Vagina (tissue), 2 donors: ENCODE results near the gene HECTD2. TPM values are rescaled to one million over a fixed set of nuclear protein-coding genes. Genes with fewer than 3 reads are reported as not detected.
"Not testable (repeated sequence)": the region's sequence is repeated elsewhere in the genome, so short reads cannot be mapped to it uniquely, and the experiment has no call there.

Experiments
- DNase-seq, 2 donors: peaks; one replicate each; pipeline ENCODE4 v3.0.0-alpha.2; 2017; ENCODE audit errors: extremely low spot score in 2 of 2
- H3K27ac ChIP-seq: fragments of 200-600 bp; sonication (generic); one replicate; pipeline ENCODE4 v1.5.1; 2019
- H3K27me3 ChIP-seq: fragments of 200-600 bp; sonication (generic); one replicate; pipeline ENCODE4 v1.5.1; 2019
- H3K36me3 ChIP-seq, 2 donors: fragments of 200-600 bp; sonication (generic); one replicate each; pipeline ENCODE4 v1.5.1; 2017 to 2019
- H3K4me1 ChIP-seq: fragments of 200-600 bp; sonication (generic); one replicate; pipeline ENCODE4 v1.5.1; 2019
- H3K4me3 ChIP-seq, 2 donors: fragments of 200-600 bp; sonication (generic); 1 replicate in 1 of 2; 2 replicates in 1 of 2; pipeline ENCODE4 v1.5.1; 2016 to 2019
- H3K9me3 ChIP-seq: fragments of 200-600 bp; sonication (generic); one replicate; pipeline ENCODE4 v1.5.1; 2019
- CTCF ChIP-seq, 3 experiments: fragments of 450-650 bp in 2 of 3; fragments of 200-600 bp in 1 of 3; sonication (generic) in 1 of 3; IDR thresholded peaks; one replicate each; pipeline ENCODE4 v1.5.1; 2017 to 2019; ENCODE audit warnings: antibody characterized with exemption in 3 of 3, mild to moderate bottlenecking in 2 of 3, moderate library complexity in 2 of 3
- POLR2A ChIP-seq, 2 donors: fragments of 450-650 bp; IDR thresholded peaks; one replicate each; pipeline ENCODE4 v1.6.1; 2017; ENCODE audit warnings: antibody characterized with exemption in 2 of 2, mild to moderate bottlenecking in 2 of 2, moderate library complexity in 2 of 2
- POLR2AphosphoS5 ChIP-seq, 2 donors: sonication (generic); formaldehyde crosslinking; IDR thresholded peaks; one replicate each; pipeline ENCODE4 v1.9.0; 2017; ENCODE audit warnings: antibody characterized with exemption in 2 of 2, mild to moderate bottlenecking in 2 of 2, low read depth in 1 of 2; ENCODE audit not compliant: insufficient read depth in 1 of 2
- intact Hi-C: fragments of 100-400 bp; cut with DNase I; formaldehyde crosslinking; loops from one replicate; pipeline ENCODE4 v1.15.1; 2023
- total RNA-seq: library from RNA; depleted of rRNA; stranded (reverse); fragments of >200 nt; gene quantifications from one replicate; pipeline ENCODE4 v1.2.3, GENCODE V29; 2016

HECTD2 gene
- total RNA-seq, 1 donor from 2014 or later = 13.3 TPM

GRCh38 chr10:91385306-91386085 lies 24.6 kb upstream of the HECTD2 start:
- TF ChIP-seq CTCF (IDR thresholded peaks at IDR 0.05) (no peak), POLR2AphosphoS5 (IDR thresholded peaks at IDR 0.05; ENCODE audit: insufficient read depth in 1 of 2, low read depth in 1 of 2) (no peak), POLR2A (IDR thresholded peaks at IDR 0.05) (no peak)
- Histone ChIP-seq H3K27me3 (no peaks in the 10 kb centered on the region), H3K36me3 (no peaks in the 10 kb centered on the region), H3K4me3 (no peak overlapping the region), H3K9me3 (no peaks in the 10 kb centered on the region), H3K27ac (no peak overlapping the region), H3K4me1 (peaks cover 8% of the 10 kb centered on the region)
- intact Hi-C loops = no loop called here
- DNase-seq = no peak

- DNase-seq = no peak
- no peaks in the 10 kb centered on the region for H3K27me3 ChIP-seq
- no peak overlapping the region for H3K27ac ChIP-seq
- intact Hi-C loops = no loop called here
- H3K4me3 ChIP-seq = no peak overlapping the region
- peaks cover 8% of the 10 kb centered on the region for H3K4me1 ChIP-seq
- H3K36me3 ChIP-seq = no peaks in the 10 kb centered on the region
- H3K9me3 ChIP-seq = no peaks in the 10 kb centered on the region
- TF ChIP-seq POLR2A (IDR thresholded peaks at IDR 0.05) (no peak), CTCF (IDR thresholded peaks at IDR 0.05) (peak; percentile 3 to 65 (median 47)), POLR2AphosphoS5 (IDR thresholded peaks at IDR 0.05; ENCODE audit: insufficient read depth in 1 of 2, low read depth in 1 of 2) (peak in 1 of 2 donors; percentile 60)
Observed at GRCh38 chr10:91389636-91390512, 20.3 kb upstream of the HECTD2 start.

DNA sequence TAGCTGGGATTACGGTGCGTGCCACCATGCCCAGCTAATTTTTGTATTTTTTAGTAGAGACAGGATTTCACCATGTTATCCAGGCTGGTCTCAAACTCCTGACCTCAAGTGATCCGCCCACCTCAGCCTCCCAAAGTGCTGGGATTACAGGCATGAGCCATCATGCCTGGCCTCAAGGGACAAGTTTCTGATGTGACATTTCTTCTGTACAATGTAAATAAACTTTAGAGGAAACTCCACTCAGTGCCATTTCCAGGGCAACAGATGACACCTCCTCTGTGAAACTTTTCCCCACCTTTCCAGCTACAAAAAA lies 19.7 kb upstream of the HECTD2 start:
- H3K27ac ChIP-seq, H3K36me3 ChIP-seq, intact Hi-C loops, H3K4me3 ChIP-seq, H3K9me3 ChIP-seq, H3K27me3 ChIP-seq, DNase-seq, H3K4me1 ChIP-seq: not testable (repeated sequence)

DNA sequence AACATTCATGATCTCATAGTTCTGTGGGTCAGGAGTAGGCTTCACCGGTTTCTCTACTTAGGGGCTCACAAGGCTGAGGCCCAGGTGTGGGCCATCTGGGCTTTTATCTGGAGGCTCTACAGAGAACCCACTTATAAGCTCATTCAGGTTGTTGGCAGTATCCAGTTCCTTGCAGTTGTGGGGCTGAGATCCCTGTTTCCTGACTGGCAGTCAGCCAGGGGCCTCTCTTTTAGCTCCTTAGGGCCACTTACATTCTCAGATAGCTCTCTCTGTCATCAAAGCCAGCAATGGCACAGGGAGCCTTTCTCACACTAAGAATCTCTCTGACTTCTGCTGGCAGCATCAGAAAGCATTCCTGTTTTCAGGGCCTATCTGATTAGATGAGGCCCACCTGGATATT lies 18.2 kb upstream of the HECTD2 start:
- intact Hi-C loops = no loop called here
- H3K4me3 ChIP-seq = no peak overlapping the region
- TF ChIP-seq POLR2A (IDR thresholded peaks at IDR 0.05) (no peak), CTCF (IDR thresholded peaks at IDR 0.05) (no peak), POLR2AphosphoS5 (IDR thresholded peaks at IDR 0.05; ENCODE audit: insufficient read depth in 1 of 2, low read depth in 1 of 2) (no peak)
- H3K9me3 ChIP-seq = no peaks in the 10 kb centered on the region
- H3K36me3 ChIP-seq = no peaks in the 10 kb centered on the region
- H3K27ac ChIP-seq = no peak overlapping the region
- H3K27me3 ChIP-seq = no peaks in the 10 kb centered on the region
- DNase-seq = no peak
- peaks cover 8% of the 10 kb centered on the region for H3K4me1 ChIP-seq

DNA sequence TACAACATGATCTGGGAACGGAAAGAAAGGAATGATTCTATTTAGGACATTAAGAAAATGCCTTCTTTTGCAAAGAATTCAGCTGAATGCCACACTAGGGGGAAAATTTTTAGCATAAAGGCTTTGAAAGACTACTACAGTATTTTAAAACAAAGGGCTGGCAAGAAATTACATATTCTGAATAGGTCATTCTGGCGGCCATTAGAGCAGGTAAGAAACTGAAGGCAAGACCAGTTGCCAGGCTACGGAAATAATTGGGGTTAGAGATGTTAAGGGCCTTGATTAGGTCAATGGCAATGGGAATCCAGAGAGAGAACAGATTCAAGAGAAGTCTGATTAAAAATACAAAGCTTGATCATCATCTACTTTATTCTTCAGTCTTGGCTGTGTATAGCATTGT lies 3.8 kb upstream of the HECTD2 start:
- TF ChIP-seq CTCF (IDR thresholded peaks at IDR 0.05) = no peak
- no peak for TF ChIP-seq POLR2AphosphoS5 (IDR thresholded peaks at IDR 0.05; ENCODE audit: insufficient read depth in 1 of 2, low read depth in 1 of 2)
- no peak for TF ChIP-seq POLR2A (IDR thresholded peaks at IDR 0.05)
- Histone ChIP-seq H3K4me1 (no peaks in the 10 kb centered on the region), H3K27me3 (no peaks in the 10 kb centered on the region), H3K4me3 (no peak overlapping the region), H3K36me3 (no peaks in the 10 kb centered on the region), H3K27ac (no peak overlapping the region), H3K9me3 (no peaks in the 10 kb centered on the region)
- no peak for DNase-seq
- intact Hi-C loops = no loop called here
